HS-5 (cell line): ENCODE measurements around the gene ZNF222.

ENCODE experiments used
- DNase-seq: peaks from one replicate; pipeline ENCODE4 v3.0.0-alpha.2; 2012; ENCODE audit warnings: low read depth

The ZNF222 gene

DNA sequence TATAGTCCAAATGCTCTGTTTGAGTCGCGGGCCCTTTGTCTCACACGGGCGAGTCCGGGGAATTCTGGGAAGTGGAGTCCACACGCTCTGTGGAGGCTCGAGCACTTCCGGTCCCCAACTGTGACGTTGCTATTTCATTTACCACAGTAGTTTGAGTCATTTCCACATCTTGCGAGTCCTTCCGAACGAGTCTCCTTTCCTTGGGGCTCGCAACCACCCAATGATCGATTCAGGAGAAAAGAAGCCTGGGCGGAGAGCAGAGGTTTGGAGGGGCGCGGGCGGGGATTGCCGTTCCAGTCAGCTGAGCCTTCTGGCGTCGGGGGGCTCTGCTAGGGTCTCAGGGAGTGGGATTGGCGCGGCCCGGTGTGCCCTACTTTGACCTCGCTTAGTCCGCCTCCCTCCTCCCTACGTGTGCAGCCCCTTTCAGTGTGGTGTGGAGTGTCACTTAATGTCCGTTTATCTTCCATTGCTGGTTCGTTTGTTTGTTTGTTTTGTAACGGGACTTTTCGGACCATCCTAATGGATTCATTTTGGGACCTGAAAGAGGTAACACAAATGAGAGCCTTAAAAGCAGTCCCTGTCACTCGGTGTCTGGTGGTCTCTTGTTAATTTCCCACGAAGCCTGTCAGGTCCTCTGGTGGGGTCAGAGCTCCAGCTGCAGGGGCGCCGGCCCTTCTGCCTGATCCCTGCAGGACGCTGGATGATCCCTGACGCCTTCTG lies at the start of gene ZNF222:
TSS of gene ZNF222 (plus strand) at position 163 of the 720 bp plus-strand sequence. CDS start at position 221, 58 bp downstream.
- peak; percentile 65 for DNase-seq

GRCh38 chr19:43976732-43977131 lies 48.4 kb upstream of the ZNF222 start:
- DNase-seq: no peak

DNA sequence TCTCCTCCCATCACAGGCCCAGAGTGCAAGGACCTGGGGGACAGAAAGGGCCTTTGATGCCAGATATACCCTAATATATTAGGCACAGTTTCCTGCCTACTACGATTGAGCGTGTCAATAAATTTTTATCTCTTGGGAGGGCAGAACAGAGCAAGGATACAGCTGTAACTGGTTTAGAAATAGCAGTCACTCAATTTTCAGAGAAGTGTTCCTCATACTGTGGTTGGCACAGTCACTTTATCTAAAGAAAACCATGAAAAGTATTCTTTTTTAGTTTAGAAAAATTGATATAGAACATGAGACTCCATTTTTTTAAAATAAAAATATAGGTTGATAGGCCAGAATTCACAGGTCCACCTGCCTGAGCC lies 41.7 kb upstream of the ZNF222 start:
- DNase-seq: no peak

DNA sequence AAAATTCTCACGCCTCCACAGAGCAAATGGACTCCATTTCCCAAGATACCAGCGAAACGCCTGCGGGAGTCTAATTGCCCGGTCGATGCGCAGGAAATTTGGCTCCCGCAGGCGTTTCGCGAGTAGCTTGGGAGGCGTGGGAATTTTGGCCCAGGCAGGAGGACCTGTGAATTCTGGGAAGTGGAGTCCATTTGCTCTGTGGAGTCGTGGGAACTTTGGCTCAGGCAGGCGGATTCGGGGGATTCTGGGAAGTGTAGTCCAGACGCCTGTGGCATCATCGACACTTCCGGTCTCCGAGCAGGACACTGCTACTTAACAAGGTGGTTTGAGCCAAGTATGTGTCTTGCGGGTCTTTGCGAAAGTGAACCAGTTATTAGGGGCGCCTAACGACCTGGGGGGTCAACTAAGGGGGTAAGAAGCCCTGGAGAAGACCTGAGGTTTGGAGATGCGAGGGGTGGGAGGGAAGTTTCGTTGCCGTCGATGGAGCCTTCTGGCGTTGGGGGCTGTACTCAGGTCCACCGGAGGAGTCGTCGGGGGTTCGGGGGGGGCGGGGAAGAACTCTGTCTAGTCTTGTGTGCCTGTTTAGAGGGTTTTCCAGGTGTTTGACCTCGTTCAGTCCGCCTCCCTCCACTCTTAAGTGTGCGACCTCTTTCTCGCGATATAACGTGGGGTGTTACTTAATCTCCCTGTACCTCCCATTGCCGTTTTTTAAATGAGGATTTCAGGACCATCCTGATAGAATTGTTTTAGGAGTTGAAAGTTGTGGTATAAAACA lies 41.1 kb upstream of the ZNF222 start, which contains the start of gene ZNF155:
TSS of gene ZNF155 (plus strand) at position 277 of the 775 bp plus-strand sequence. CDS start 4,356 bp downstream, outside the sequence.
- DNase-seq: peak; percentile 90

DNA sequence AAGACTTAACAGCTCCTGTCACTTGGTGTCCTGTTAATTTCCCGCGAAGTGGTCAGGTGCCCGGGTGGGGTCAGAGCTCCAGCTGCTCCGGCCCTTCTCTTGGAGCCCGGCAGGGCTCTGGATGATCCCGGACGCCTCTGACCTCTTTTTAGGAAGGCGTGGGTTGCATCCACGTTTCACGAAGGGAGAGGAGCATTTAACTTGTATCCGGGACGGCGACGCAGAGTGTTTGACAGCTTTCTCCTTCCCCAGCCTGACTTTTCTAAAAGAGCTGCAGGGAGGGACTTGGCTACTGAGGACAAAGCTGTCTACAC lies 40.5 kb upstream of the ZNF222 start:
- no peak for DNase-seq

- no peak for DNase-seq
Observed at GRCh38 chr19:43997631-43998290, 27.4 kb upstream of the ZNF222 start.

DNA sequence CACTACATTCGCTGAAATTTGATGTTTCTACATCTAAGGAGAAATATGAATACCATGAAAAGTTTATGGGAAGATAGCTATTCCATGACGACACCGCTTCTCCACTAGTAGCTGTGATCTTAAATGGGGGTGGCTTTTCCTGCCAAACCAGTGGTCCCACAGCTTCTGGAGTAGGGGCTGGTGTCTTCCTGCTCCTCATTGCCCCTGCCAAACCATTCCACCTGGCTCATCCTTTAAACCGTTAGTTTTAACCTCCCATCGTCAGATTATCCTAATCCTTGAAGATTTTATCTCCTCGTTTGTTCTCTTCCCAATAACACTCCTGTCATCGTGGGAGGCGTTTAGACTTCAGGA lies 23.0 kb upstream of the ZNF222 start:
- DNase-seq: no peak

GRCh38 chr19:44002566-44003460 lies 22.4 kb upstream of the ZNF222 start, which contains the start of gene ZNF230:
TSS of gene ZNF230 (plus strand) at chr19:44002957. CDS start at chr19:44007079, 4,122 bp downstream.
- peak; percentile 79 for DNase-seq

DNA sequence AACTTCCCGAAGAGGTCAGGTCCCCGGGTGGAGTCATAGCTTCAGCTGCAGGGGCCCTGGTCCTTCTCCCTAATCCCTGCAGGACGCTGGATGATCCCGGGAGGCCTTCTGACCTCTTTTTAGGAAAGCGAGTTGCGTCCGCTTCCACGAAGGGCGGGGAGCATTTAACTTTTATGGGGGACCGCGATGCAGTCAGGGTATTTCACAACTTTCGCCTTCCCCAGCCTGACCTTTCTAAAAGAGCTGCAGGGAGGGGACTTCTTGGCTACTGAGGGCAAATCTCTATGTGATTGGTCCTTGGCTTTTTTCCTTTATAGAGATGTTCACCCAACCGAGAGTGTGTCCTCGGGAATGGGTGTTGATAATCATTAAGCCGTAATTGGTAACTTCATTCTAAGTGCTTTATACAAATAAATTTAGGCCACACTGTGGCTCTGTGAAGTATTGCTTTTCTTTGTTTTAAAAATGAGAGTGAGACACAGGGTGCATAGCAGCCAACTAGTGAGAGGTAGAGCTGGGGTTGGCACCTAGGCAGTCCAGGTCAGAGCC lies 21.6 kb upstream of the ZNF222 start:
- no peak for DNase-seq

DNA sequence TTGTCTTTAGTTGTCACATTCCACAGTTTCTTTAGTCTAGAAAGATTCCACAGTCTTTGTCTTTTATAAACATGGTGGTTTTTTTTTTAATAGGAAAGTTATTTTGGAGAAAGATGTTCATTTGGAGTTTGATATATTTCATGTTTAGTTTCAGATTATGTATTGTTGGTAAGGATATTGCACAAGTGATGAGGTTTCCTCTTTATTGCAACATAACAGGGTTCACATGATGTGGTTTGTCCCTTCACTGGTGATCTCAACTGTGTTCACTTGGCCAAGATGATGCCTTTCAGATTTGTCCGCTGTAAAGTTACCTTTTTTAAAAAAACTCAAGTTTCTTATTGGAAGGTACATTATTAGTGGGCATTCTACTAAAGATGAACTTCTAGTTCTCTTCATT lies 19.2 kb upstream of the ZNF222 start:
- no peak for DNase-seq

DNA sequence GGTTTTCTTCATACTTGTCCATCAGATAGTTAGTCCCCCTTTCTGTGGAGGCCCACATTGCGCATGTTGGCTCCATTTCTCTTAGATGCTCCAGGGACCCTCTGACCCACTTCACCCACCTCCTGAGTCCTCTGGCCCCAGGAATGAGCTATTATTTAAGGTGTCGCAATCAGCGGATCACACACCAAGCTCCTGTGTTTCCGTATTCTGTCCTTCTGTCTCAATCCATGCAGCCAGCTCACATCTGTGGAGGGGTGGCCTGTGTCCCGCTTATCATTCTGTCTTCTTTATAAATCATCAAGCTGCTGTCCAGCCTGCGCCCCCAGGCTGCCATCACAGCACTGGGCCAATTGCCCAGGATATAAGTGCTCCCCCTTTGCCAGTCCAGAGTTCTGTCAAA lies 17.7 kb upstream of the ZNF222 start:
- no peak for DNase-seq

- no peak for DNase-seq
Observed at GRCh38 chr19:44010468-44010867, 14.7 kb upstream of the ZNF222 start.

DNA sequence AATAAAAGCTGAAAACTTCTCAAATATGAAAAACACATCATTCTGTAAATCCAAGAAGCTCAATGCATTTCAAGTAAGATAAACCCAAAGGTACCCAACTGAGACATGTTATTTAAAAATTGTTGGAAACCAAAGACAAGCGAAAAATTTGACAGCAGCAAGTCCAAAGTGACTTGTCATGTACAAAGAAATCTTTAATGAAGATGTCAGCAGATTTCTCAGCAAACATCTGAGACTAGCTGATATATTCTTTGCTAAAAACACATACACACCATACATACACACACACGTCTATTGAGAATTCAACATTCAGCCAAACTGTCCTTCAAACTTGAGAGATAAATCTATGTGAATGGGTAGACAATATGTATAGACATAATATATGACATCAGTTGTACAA lies 5.7 kb upstream of the ZNF222 start:
- DNase-seq: no peak

DNA sequence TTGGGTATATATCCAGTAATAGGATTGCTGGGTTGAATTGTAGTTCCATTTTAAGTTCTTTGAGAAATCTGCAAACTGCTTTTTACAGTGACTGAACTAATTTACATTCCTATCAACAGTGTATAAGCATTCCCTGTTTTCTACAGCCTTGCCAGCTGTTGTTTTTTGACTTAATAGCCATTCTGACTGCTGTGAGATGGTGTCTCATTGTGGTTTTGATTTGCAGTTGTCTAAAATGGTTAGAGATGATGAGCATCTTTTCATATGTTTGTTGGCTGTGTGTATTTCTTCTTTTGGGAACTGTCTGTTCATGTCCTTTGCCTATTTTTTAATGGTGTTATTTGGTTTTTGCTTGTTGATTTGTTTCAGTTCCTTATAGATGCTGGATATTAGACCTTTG lies 4.0 kb upstream of the ZNF222 start:
- DNase-seq: no peak

DNA sequence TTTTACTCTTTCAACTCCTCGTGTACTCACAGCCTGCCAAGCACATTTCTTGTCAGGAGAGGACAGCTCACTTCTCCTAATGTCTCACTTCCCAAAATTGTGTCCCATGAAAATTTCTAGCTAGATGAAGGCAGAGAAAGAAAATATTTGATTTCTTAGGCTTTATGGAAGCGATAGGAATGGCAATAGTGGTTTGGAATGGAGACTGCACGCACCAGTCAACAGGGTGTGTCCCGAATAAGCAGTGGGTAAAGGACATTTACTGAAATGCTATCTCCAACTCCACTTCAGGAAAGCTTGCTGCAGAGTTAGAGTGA lies 321 bp upstream of the ZNF222 start:
- no peak for DNase-seq

DNA sequence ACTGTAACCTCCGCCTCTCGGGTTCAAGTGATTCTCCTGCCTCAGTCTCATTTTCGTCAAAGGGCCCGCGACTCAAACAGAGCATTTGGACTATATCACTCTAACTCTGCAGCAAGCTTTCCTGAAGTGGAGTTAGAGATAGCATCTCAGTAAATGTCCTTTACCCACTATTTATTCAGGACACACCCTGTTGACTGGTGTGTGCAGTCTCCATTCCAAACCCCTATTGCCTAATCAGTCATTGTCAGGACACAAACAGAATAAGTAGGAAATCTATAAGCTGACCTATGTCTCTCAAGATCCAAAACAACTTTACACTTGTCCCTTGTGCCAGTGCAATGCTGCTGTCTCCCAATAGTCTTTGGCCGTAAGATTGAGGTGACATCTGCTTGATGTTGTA lies 1.4 kb downstream of the ZNF222 start:
- DNase-seq: no peak

DNA sequence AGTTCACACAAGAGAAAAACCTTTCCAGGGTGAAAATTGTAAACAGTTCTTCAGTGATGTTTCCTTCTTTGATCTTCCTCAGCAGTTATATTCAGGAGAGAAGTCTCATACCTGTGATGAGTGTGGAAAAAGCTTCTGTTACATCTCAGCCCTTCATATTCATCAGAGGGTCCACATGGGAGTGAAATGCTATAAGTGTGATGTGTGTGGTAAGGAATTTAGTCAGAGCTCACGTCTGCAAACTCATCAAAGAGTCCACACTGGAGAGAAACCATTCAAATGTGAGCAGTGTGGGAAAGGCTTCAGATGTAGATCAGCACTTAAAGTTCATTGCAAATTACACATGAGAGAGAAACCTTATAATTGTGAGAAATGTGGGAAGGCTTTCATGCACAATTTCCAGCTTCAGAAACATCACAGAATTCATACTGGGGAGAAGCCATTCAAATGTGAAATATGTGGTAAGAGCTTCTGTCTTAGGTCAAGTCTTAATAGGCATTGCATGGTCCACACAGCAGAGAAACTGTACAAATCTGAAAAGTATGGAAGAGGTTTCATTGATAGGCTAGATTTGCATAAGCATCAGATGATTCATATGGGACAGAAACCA lies 6.9 kb downstream of the ZNF222 start:
- no peak for DNase-seq

- DNase-seq: no peak
Observed at GRCh38 chr19:44042147-44042546, 17.0 kb downstream of the ZNF222 start.

DNA sequence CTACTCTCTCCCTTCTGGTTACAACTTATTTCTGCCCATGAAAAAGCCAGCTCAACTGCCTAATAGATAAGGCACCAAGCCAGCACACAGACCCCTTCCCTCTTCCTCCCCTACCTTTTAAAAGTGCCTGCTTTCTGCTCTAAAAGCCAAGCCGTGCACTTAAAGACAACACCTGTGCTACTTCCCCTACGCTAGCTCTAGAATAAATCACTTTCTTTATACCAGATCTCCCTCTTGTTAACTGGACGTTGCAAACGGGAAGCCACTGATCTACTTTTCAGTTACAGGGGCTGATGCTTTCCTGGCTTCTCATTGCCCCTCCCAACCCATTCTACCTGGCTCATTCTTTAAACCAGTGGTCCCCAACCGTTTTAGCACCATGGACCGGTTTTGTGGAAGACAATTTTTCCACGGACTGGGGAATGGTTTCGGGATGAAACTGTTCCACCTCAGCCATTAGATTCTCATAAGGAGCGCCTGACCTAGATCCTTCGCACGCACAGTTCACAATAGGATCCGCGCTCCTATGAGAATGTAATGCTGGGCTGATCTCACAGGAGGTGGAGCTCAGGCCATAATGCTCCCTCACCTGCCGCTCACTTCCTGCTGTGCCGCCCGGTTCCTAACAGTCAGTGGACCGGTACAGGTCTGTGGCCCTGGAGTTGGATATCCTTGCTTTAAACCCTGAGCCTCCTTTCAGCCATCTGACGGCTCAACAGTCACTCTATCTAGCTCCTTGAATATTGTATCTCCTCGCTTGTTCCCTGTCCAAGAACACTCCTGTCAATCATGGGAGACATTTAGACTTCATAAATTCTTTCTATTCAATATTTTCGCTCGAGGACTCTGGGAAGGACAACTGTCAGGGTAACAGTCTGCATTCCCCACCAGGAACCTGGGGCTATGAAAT lies 25.8 kb downstream of the ZNF222 start:
- no peak for DNase-seq

DNA sequence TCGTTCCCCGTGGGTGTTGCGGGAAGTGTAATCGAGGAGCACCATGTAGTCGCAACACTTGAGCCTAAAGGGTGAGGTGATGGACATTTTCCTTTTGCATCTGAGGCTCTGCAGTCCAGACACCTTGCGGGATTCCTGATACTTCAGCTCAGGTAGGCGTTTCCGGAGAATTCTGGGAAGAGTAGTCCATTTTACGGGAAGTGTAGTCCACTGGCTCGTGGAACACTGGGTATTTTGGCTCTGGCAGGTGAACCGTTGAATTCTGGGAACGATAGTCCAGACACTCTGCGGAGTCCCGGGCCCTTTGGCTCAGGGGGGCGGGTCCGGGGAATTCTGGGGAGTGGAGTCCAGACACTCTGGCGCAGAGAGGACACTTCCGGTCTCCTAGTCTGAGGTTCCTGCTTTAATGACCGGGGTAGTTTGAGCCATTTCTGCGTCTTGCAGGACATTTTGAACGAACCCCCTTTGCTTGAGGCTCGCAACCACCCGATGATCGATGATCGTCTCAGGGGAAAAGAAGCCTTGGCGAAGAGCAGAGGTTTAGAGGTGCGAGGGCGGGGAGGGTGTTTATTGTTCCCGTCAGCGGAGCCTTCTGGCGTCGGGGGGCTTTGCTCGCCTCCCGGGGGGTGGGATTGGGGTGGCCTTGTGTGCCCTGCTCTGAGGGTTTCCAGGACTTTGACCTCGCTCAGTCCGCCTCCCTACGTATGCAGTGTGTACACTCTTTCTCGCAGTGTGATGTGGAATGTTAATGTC lies 26.6 kb downstream of the ZNF222 start, which contains the start of gene ZNF223:
TSS of gene ZNF223 (plus strand) at position 387 of the 753 bp plus-strand sequence. CDS start 3,141 bp downstream, outside the sequence.
- peak; percentile 71 for DNase-seq
